SIG-M5 treated with dmso at 0.1 percent for 504 hours (cell line): ENCODE results near the gene ERBB4.
"Not testable (repeated sequence)": the region's sequence is repeated elsewhere in the genome, so short reads cannot be mapped to it uniquely, and the experiment has no call there.

Experiments
- DNase-seq: peaks from one replicate; lab custom pipeline; 2025; ENCODE audit not compliant: unreplicated experiment; lab: John Stamatoyannopoulos, UW

The ERBB4 gene

DNA sequence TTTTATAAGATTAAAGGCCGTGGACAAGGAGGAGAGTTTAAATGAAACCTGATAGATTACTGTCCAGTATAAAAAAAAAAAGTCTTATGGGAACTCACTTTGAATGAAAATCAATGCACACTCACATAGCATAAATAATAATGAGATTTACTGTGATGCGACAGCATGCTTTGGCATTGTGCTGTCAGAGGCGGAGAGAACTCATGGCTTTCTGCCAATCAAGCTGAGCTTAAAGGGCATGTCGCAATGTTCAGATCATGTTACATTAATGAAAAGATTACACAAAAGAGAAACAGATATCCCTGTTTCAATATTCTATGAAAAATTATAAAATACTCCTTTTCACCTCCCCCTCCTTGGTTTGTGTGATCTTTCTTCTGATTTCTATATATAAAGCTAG lies 310.8 kb downstream of the ERBB4 start:
- peak; percentile 6 for DNase-seq

GRCh38 chr2:212226114-212226513 lies 312.5 kb downstream of the ERBB4 start:
- DNase-seq = no peak

DNA sequence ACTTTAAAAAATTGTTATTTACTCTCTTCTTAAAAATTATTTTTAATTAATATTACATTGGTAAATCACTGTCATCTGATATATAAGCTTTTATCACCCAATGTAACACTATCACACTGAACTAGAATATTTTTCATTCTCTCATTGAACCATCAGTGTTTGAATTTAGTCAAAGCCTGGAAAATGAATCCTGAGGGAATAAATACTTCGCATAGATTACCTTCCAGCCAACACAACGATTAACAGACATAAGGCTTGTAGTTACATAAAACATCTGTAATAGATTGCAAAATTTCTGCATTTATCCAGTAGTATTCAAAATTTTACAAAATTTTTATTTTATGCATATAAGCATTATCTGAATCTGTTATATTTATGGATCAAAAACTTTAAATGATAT lies 314.9 kb downstream of the ERBB4 start:
- DNase-seq = no peak

DNA sequence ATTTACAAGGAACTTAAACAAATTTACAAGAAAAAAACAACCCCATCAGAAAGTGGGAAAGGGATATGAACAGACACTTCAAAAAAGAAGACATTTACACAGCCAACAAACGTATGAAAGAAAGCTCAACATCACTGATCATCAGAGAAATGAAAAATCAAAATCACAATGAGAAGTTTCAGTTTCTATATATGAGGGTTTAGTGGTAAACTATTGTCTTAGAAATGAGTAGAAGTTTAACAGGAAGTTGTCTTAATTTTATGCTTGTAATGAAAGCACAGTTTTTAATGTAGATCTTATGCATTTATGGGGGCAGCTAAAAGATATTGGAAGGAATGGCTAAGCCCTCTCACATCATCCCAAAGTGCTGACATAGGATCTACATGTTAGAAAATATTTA lies 325.4 kb downstream of the ERBB4 start:
- no peak for DNase-seq

DNA sequence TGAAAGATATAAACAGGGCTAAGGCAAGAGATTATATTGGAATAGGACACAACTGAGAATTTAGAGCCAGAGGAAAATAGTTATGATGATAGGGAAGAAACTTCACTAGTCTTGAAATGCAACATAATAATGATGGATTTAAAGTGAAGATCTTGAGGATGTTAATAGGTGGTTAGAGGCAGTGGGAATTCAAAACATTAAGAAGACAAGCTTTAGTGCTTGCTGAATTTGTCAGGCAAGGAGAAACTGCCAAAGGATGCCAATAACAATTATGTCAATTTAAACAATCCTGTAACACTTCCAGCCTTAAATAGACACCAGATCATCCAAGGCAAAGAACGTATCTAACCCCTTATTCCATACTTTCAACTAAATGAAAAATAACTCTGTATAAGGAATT lies 330.1 kb downstream of the ERBB4 start:
- no peak for DNase-seq

DNA sequence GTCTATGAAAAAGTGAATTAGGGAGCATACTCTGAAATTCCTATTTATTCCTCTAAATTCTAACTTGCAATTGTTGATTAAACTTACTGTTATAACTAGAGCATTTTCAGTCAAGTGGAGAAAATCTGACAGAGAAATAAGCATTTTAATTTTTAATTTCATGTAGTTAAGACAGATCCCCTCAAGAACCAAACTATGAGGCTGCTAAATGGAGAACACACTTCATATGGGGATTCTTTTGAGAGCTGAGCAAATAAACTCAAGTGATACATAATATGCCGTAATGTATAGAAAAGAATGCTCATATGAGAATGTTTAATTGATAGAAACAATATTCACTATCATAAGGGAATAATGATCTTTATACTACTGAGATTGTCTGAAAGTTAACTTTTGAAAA lies 340.8 kb downstream of the ERBB4 start:
- DNase-seq = no peak

GRCh38 chr2:212195626-212196025 lies 343.0 kb downstream of the ERBB4 start:
- DNase-seq = no peak

DNA sequence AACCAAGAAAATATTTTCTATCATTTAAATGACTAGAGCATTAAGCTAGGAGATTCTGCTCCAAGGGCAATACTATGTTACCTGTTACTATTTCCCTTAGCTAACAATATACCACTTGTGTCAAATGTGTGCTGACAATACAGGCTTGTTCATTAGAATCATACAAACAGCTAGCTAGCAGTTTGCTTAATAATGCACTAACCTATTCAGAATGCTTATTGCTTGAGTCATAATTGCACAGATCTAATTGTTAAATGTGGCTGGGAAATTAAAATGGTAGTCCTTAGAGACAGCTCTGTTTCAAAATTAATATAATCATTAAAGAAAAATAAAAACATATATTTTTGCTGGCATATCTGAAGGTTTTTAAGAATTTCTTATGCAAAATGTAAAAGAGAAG lies 344.2 kb downstream of the ERBB4 start:
- DNase-seq = no peak

DNA sequence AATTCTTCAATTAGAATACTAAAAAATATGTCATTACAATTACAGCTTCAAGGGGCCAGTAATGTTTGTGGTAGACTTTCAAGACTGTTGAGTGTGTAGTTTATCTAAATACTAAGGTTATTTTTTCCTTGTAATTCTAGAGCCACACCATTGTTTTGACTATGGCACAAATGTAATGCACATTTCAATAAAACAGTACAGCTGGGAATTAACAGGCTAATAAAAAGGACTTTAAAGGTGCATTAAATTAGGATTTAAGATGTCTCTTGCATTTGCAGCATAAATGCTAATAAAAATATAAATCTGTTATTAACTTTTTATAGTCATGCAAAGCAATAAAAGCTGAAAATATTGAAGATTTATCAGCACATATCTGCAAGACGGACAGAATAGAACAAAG lies 344.8 kb downstream of the ERBB4 start:
- DNase-seq = no peak

GRCh38 chr2:212193056-212193455 lies 345.5 kb downstream of the ERBB4 start:
- no peak for DNase-seq

DNA sequence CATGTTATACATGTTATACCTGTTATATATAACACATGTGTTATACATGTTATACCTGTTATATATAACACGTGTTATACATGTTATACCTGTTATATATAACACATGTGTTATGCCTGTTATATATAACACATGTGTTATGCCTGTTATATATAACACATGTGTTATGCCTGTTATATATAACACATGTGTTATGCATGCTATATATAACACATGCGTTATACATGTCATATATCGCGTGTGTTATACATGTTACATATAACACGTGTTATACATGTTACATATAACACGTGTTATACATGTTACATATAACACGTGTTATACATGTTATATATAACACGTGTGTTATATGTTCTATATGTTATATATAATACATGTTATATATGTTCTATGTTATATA lies 347.2 kb downstream of the ERBB4 start:
- DNase-seq = not testable (repeated sequence)

DNA sequence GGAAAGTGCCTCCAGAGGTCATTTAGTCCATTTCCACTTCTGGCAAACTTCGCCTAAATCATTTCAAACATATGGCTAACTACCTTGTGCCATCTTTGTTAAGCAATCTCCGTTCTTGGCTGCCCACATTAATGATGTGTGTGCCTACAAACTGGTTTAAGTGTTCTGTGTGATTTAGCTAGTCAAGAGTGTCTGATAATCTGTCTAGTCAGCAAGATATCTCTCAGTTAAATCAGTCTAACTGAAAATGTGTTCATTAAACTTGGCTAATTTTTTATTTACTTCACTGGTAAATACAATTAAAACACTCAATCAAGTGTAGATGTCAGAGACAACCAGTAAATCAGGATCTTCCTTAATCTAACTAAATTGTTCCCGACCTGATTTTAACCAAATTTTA lies 352.4 kb downstream of the ERBB4 start:
- no peak for DNase-seq

- no peak for DNase-seq
These were observed 357.0 kb downstream of the ERBB4 start for GRCh38 chr2:212181646-212182045.

DNA sequence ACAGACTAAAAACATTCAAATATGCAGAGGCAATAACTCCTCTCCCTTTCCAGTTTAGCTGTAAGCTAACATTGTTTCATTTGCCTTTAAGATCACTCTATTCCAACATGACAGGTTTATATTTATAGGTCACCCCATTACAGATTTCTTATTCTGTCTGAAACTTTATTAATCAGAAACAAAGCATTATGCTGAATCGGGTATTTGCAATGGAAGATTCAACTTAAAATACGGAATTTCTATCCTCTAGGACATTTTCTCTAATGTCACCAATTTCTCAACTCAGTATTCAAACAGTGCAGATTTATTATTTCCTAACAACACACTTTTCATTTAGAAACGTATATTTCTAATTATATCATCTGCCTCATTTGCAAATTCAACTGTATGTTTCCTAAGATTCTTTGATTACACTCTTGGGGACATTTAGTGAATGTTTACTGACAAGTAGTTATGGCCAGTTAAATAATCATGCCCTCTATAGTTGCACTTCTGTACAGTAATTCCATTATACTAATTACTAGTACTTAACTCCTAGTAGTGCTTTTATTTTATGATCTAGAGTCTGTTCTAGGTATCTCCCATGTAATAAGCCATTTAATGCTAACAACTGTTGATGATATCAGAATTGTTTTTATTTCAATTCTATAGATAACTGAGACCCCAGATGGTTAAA lies 358.1 kb downstream of the ERBB4 start:
- DNase-seq = no peak

GRCh38 chr2:212177724-212178123 lies 360.9 kb downstream of the ERBB4 start:
- no peak for DNase-seq

DNA sequence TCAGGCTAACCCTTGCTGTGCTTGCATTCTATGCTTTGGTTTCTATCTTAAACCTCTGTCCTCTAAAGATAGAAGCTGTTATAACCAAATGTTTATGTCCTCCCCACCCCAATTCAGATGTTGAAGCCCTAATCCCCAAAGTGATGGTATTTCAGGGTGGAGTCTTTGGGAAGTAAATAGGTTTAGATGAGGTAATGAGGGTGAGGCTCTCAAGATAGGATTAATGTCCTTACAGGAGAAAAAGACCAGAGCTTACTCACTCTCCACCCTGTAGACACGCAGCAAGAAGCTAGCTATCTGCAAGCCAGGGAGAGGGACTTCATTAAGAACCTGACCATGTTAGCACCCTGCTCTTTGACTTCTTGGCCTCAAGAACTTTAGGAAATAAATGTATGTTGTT lies 362.5 kb downstream of the ERBB4 start:
- no peak for DNase-seq

- no peak for DNase-seq
These were observed 364.7 kb downstream of the ERBB4 start for GRCh38 chr2:212173756-212174510.

- no peak for DNase-seq
These were observed 365.3 kb downstream of the ERBB4 start for GRCh38 chr2:212173331-212173730.

DNA sequence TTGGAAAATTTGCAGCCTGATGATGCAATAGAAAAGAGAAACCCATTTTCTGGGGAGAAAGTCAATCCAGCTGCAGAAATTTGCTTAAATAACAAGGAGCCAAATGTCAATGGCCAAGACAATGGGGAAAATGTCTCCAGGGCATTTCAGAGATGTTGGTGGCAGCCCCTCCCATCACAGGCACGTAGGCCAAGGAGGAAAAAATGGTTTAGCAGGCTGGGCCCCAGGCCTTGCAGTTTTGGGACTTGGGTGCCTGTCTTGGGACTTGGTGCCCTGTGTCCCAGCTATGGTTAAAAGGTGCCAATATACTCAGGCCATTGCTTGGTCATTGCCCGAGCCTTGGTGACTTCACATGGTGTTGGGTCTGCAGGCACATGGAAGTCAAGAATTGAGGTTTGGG lies 368.2 kb downstream of the ERBB4 start:
- DNase-seq = no peak

DNA sequence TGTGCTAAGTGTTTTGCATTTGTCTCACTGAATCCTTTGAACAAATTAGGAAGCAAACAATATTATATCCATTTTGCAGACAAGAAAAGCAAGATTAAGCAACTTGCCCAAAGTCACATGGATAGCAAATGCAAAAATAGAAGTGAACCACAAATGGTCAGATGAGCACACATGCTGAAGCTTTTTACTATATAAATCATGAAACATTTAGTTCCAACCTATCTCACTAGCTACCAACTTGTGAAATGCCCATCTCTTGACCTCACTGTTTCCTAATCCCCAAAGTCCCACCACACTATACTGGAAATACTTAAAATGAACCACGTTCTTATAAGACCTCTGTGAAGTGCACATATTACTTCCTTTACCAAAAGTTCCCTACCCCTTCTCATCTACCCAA lies 380.5 kb downstream of the ERBB4 start:
- DNase-seq = peak; percentile 85

DNA sequence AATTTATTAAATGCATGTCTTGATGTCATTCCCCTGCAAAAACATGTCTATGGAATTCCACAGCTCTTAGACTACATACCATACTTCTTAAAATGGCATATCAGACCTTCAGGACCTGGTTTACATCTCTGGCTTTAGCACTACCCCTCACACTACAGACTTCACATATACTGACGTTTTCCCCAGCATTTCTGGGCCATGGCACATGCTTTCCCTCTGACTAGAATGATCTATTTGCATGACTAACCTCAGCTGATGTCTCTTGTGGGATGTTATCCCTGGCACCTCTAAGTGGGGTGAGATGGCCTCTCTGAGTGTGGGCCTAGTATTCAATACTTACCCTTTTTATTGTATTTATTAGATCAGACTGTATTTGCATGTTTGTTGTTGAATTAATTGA lies 381.6 kb downstream of the ERBB4 start:
- no peak for DNase-seq

GRCh38 chr2:212156088-212156487 lies 382.5 kb downstream of the ERBB4 start:
- DNase-seq = no peak

DNA sequence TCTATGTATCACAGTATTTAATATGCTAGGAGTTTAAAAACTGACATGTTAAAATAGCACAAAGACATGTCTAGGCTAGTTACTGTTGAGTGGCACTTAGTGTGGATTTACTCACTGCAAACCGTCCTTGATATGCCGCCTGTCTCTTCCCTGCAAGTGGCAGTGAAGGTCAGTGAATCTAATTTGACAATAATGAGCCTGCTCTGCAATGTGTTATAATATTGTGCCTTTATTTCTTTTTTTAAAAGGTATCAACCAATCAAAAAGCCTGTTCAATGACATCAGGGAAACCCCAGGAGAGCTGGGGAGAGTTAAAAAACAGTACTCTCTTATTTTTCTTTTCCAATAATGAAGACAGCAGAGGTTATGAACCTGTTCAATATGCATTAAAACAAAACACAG lies 384.1 kb downstream of the ERBB4 start:
- no peak for DNase-seq
